Neural progenitor cell (in vitro differentiated cells): ENCODE data around the gene ZNF836. TPM values are rescaled to one million over a fixed set of nuclear protein-coding genes. Genes with fewer than 3 reads are reported as not detected.

Experiments
- DNase-seq: peaks from one replicate; pipeline ENCODE4 v3.0.0-alpha.2; 2016; ENCODE audit warnings: low spot score
- H2AFZ ChIP-seq: fragments of 200-600 bp; sonication (generic); replicated peaks from 2 replicates; pipeline ENCODE4 v1.6.1; 2016; ENCODE audit warnings: antibody characterized with exemption
- H3F3A ChIP-seq: fragments of 200-600 bp; sonication (generic); 2 replicates; pipeline ENCODE4 v1.6.1; 2016; ENCODE audit warnings: antibody characterized with exemption, low read depth
- H3K27ac ChIP-seq: fragments of 200-600 bp; sonication (generic); 2 replicates; pipeline ENCODE4 v1.5.1; 2016; ENCODE audit warnings: mild to moderate bottlenecking
- H3K27me3 ChIP-seq: fragments of 200-600 bp; sonication (generic); 2 replicates; pipeline ENCODE4 v1.6.1; 2016; ENCODE audit warnings: mild to moderate bottlenecking, moderate library complexity
- H3K36me3 ChIP-seq: fragments of 200-600 bp; sonication (generic); 2 replicates; pipeline ENCODE4 v1.5.1; 2016
- H3K4me1 ChIP-seq: fragments of 200-600 bp; sonication (generic); 2 replicates; pipeline ENCODE4 v1.6.1; 2016; ENCODE audit warnings: mixed run types
- H3K4me2 ChIP-seq: fragments of 200-600 bp; sonication (generic); 2 replicates; pipeline ENCODE4 v1.6.1; 2016
- H3K4me3 ChIP-seq: fragments of 200-600 bp; sonication (generic); 2 replicates; pipeline ENCODE4 v1.5.1; 2016
- H3K79me2 ChIP-seq: fragments of 200-600 bp; sonication (generic); 2 replicates; pipeline ENCODE4 v1.6.1; 2016; ENCODE audit warnings: low read depth
- H3K9ac ChIP-seq: fragments of 200-600 bp; sonication (generic); 2 replicates; pipeline ENCODE4 v1.6.1; 2016
- H3K9me3 ChIP-seq: fragments of 200-600 bp; sonication (generic); 2 replicates; pipeline ENCODE4 v1.5.1; 2016; ENCODE audit warnings: low read depth
- H4K20me1 ChIP-seq: fragments of 200-600 bp; sonication (generic); 2 replicates; pipeline ENCODE4 v1.6.1; 2016; ENCODE audit warnings: low read depth
- H3K27ac Mint-ChIP-seq: 3 replicates; pipeline ENCODE4 v1.8.0; 2021; ENCODE audit warnings: mixed read lengths
- H3K27me3 Mint-ChIP-seq: 2 replicates; pipeline ENCODE4 v1.8.0; 2022; ENCODE audit warnings: low read depth, mild to moderate bottlenecking, inconsistent platforms, moderate library complexity, mixed read lengths; ENCODE audit not compliant: insufficient read depth
- H3K36me3 Mint-ChIP-seq: 3 replicates; pipeline ENCODE4 v1.8.0; 2021; ENCODE audit warnings: mixed read lengths
- H3K4me1 Mint-ChIP-seq: 3 replicates; pipeline ENCODE4 v1.8.0; 2021; ENCODE audit warnings: mixed read lengths
- H3K4me3 Mint-ChIP-seq: 3 replicates; pipeline ENCODE4 v1.8.0; 2021; ENCODE audit warnings: mild to moderate bottlenecking, moderate library complexity, mixed read lengths
- H3K9me3 Mint-ChIP-seq: 3 replicates; pipeline ENCODE4 v1.8.0; 2020; ENCODE audit warnings: mixed read lengths
- EZH2 ChIP-seq: fragments of 200-600 bp; sonication (generic); IDR thresholded peaks from 2 replicates; pipeline ENCODE4 v1.6.1; 2017; ENCODE audit warnings: antibody characterized with exemption, mild to moderate bottlenecking, moderate library complexity
- EZH2phosphoT487 ChIP-seq: fragments of 200-600 bp; sonication (generic); IDR thresholded peaks from 2 replicates; pipeline ENCODE4 v1.6.1; 2017; ENCODE audit warnings: antibody characterized with exemption
- total RNA-seq: library from RNA; depleted of rRNA; stranded (reverse); fragments of >200 nt; gene quantifications from 2 replicates; pipeline ENCODE4 v1.2.3, GENCODE V29; 2015; ENCODE audit warnings: low replicate concordance
- TF ChIP-seq, protein P1 (sequence below): fragments of 200-600 bp; sonication (generic); IDR thresholded peaks from 2 replicates; pipeline ENCODE4 v1.5.1; 2017; ENCODE audit warnings: antibody characterized with exemption, mild to moderate bottlenecking

Gene ZNF836
- total RNA-seq, 1 donor from 2014 or later: 8.3 TPM

GRCh38 chr19:52141203-52141602 is 30.2 kb downstream of the ZNF836 start:
- Mint-ChIP-seq H3K9me3 (peaks cover 46% of the 10 kb centered on the region), H3K27ac (no peak overlapping the region), H3K4me3 (no peak overlapping the region), H3K4me1 (peaks cover 11% of the 10 kb centered on the region), H3K27me3 (peaks cover 9% of the 10 kb centered on the region), H3K36me3 (peaks cover 20% of the 10 kb centered on the region)
- no peak overlapping the region for H3K4me2 ChIP-seq
- H2AFZ ChIP-seq: no peak overlapping the region
- H3K27ac ChIP-seq: no peak overlapping the region
- no peak for TF ChIP-seq EZH2phosphoT487
- TF ChIP-seq, protein P1, sequence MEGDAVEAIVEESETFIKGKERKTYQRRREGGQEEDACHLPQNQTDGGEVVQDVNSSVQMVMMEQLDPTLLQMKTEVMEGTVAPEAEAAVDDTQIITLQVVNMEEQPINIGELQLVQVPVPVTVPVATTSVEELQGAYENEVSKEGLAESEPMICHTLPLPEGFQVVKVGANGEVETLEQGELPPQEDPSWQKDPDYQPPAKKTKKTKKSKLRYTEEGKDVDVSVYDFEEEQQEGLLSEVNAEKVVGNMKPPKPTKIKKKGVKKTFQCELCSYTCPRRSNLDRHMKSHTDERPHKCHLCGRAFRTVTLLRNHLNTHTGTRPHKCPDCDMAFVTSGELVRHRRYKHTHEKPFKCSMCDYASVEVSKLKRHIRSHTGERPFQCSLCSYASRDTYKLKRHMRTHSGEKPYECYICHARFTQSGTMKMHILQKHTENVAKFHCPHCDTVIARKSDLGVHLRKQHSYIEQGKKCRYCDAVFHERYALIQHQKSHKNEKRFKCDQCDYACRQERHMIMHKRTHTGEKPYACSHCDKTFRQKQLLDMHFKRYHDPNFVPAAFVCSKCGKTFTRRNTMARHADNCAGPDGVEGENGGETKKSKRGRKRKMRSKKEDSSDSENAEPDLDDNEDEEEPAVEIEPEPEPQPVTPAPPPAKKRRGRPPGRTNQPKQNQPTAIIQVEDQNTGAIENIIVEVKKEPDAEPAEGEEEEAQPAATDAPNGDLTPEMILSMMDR: no peak
- TF ChIP-seq EZH2: no peak
- peaks cover 22% of the 10 kb centered on the region for H3F3A ChIP-seq
- no peaks in the 10 kb centered on the region for H3K27me3 ChIP-seq
- H3K4me1 ChIP-seq: peaks cover 6% of the 10 kb centered on the region
- no peak overlapping the region for H3K4me3 ChIP-seq
- DNase-seq: no peak
- no peaks in the 10 kb centered on the region for H4K20me1 ChIP-seq
- peaks cover 29% of the 10 kb centered on the region for H3K79me2 ChIP-seq
- H3K36me3 ChIP-seq: peaks cover 9% of the 10 kb centered on the region
- peaks cover 5% of the 10 kb centered on the region for H3K9me3 ChIP-seq
- H3K9ac ChIP-seq: no peak overlapping the region

DNA sequence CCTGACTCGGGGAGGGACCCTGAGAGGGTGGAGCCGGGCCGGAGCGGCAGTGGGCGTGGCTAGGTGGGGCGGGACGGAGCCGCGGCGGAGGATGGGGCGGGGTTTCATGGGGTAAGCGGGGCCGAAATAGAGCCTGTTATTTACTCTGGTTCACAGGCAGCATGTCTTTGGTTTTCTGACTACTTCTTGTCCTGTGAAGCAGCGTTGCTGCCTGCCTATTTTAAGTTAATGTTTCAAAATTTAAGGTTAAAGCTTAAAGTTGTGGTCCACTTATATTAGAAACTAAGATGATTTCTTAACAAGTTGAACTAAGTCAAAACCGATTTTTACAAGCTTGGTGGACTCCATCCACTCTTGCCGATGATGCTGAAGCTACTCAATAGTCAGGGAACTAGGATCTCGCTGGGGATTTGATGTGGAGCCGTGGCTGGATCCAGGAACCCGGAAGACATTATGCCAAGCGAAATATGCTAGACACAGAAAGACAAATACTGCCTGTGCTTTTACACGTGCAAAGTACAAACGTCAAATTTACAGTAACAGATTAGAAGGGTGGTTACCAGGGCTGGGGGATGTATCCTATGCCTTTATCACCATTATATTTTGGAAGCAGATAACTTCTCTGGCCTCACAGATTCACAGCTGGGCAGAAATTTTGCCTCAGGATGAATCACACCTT is 31.2 kb downstream of the ZNF836 start:
- Histone ChIP-seq H3K4me3 (peak overlapping the region; percentile 88), H4K20me1 (no peaks in the 10 kb centered on the region), H3K36me3 (peaks cover 9% of the 10 kb centered on the region), H3F3A (peaks cover 22% of the 10 kb centered on the region), H3K27me3 (no peaks in the 10 kb centered on the region), H3K9ac (no peak overlapping the region), H3K27ac (no peak overlapping the region), H2AFZ (peak overlapping the region; percentile 91), H3K4me1 (peaks cover 6% of the 10 kb centered on the region), H3K4me2 (peak overlapping the region; percentile 57), H3K9me3 (peaks cover 5% of the 10 kb centered on the region), H3K79me2 (peaks cover 39% of the 10 kb centered on the region)
- Mint-ChIP-seq H3K27me3 (peaks cover 10% of the 10 kb centered on the region), H3K27ac (no peak overlapping the region), H3K36me3 (peaks cover 29% of the 10 kb centered on the region), H3K9me3 (peaks cover 52% of the 10 kb centered on the region), H3K4me3 (peak overlapping the region; percentile 96), H3K4me1 (peaks cover 11% of the 10 kb centered on the region)
- TF ChIP-seq, protein P1: no peak
- TF ChIP-seq EZH2: no peak
- no peak for TF ChIP-seq EZH2phosphoT487
- no peak for DNase-seq

- H3K27me3 ChIP-seq: no peaks in the 10 kb centered on the region
- no peaks in the 10 kb centered on the region for H4K20me1 ChIP-seq
- H3K36me3 ChIP-seq: peaks cover 9% of the 10 kb centered on the region
- TF ChIP-seq, protein P1: peak; percentile 80
- TF ChIP-seq EZH2phosphoT487: no peak
- peak within 1 kb of the TSS; percentile 72 for H3K9ac ChIP-seq
- H3K4me1 Mint-ChIP-seq: peaks cover 11% of the 10 kb centered on the region
- peak within 1 kb of the TSS; percentile 39 for H3K27ac Mint-ChIP-seq
- DNase-seq: peak; percentile 97
- H3K79me2 ChIP-seq: peaks cover 47% of the 10 kb centered on the region
- peak within 1 kb of the TSS; percentile 88 for H3K27ac ChIP-seq
- peaks cover 35% of the 10 kb centered on the region for H3K36me3 Mint-ChIP-seq
- H2AFZ ChIP-seq: peak within 1 kb of the TSS; percentile 91
- H3K9me3 Mint-ChIP-seq: peaks cover 55% of the 10 kb centered on the region
- peak within 1 kb of the TSS; percentile 92 for H3K4me2 ChIP-seq
- H3F3A ChIP-seq: peaks cover 22% of the 10 kb centered on the region
- peaks cover 12% of the 10 kb centered on the region for H3K27me3 Mint-ChIP-seq
- peak within 1 kb of the TSS; percentile 88 for H3K4me3 ChIP-seq
- H3K9me3 ChIP-seq: peaks cover 5% of the 10 kb centered on the region
- H3K4me3 Mint-ChIP-seq: peak within 1 kb of the TSS; percentile 96
- peaks cover 6% of the 10 kb centered on the region for H3K4me1 ChIP-seq
Observed at GRCh38 chr19:52139252-52140031, 32.0 kb downstream of the ZNF836 start, which contains the start of gene ZNF616. ZNF616 (minus strand) TSS chr19:52139938; CDS start chr19:52130512, 9,426 bp downstream.
